Upper lobe of left lung (tissue), 6 donors: ENCODE data around the gene KCTD11. TPM values are rescaled to one million over a fixed set of nuclear protein-coding genes. Genes with fewer than 3 reads are reported as not detected.

ENCODE experiments used
- ATAC-seq, 2 donors: fragments of 200-7000 bp; cut with Tn5 transposase; one replicate each; pipeline ENCODE4 v1.9.1; 2022; ENCODE audit warnings: mild to moderate bottlenecking in 2 of 2, moderate library complexity in 2 of 2; ENCODE audit not compliant: low FRiP score in 2 of 2
- DNase-seq, 2 donors: peaks; one replicate each; pipeline ENCODE4 v3.0.0-alpha.2; 2019 to 2020
- H3K27ac ChIP-seq, 4 donors: fragments of 200-600 bp; sonication (generic); one replicate each; pipeline ENCODE4 v1.5.1; 2016 to 2019
- H3K27me3 ChIP-seq, 4 donors: fragments of 200-600 bp; sonication (generic); one replicate each; pipeline ENCODE4 v1.5.1; 2017 to 2019
- H3K36me3 ChIP-seq, 4 donors: fragments of 200-600 bp; sonication (generic); one replicate each; pipeline ENCODE4 v1.5.1; 2016 to 2019
- H3K4me1 ChIP-seq, 4 donors: fragments of 200-600 bp; sonication (generic); one replicate each; pipeline ENCODE4 v1.5.1; 2018 to 2019
- H3K4me3 ChIP-seq, 4 donors: fragments of 200-600 bp; sonication (generic); one replicate each; pipeline ENCODE4 v1.5.1; 2017 to 2019; ENCODE audit warnings: mild to moderate bottlenecking in 2 of 4, moderate library complexity in 1 of 4
- H3K9me3 ChIP-seq, 4 donors: fragments of 200-600 bp; sonication (generic); one replicate each; pipeline ENCODE4 v1.5.1; 2018 to 2019
- CTCF ChIP-seq, 6 experiments: fragments of 450-650 bp in 4 of 6; fragments of 200-600 bp in 2 of 6; sonication (generic) in 2 of 6; IDR thresholded peaks; one replicate each; pipeline ENCODE4 v1.5.1; 2016 to 2019; ENCODE audit warnings: antibody characterized with exemption in 6 of 6
- EP300 ChIP-seq, 4 donors: sonication (generic); formaldehyde crosslinking; IDR thresholded peaks; one replicate each; pipeline ENCODE4 v1.5.1; 2017; ENCODE audit warnings: antibody characterized with exemption in 4 of 4, control low read depth in 2 of 4
- POLR2A ChIP-seq, 4 donors: fragments of 450-650 bp; IDR thresholded peaks; one replicate each; pipeline ENCODE4 v1.5.1; 2016 to 2017; ENCODE audit warnings: antibody characterized with exemption in 4 of 4, mild to moderate bottlenecking in 2 of 4
- POLR2AphosphoS5 ChIP-seq, 2 donors: sonication (generic); formaldehyde crosslinking; IDR thresholded peaks; one replicate each; pipeline ENCODE4 v1.5.1; 2017; ENCODE audit warnings: antibody characterized with exemption in 2 of 2
- whole genome bisulfite sequencing, 2 donors: methylation state at CpG; one replicate each; pipeline ENCODE4 v1.1.5; 2017 to 2018; 5-methylcytosine and 5-hydroxymethylcytosine counted together
- total RNA-seq, 6 donors: library from RNA; depleted of rRNA in 4 of 6; stranded (reverse); fragments of >200 nt in 4 of 6; gene quantifications; one replicate each; pipeline versions ENCODE4 v1.1.0 to v1.2.1, GENCODE V29; 2016 to 2021
- donor health status: DM: no; HTN: no; CAD: no; lungs with moderate emphysema.
- donor health status: DM: no; HTN: yes; CAD: no; lungs with severe emphysema.

The KCTD11 gene
- total RNA-seq, 6 donors from 2014 or later, result 5.2 to 13.8 (median 10.5) TPM

GRCh38 chr17:7317161-7317803 is 34.7 kb upstream of the KCTD11 start:
- Histone ChIP-seq H3K4me1 (peaks cover 21 to 34% (median 25%) of the 10 kb centered on the region in 4 donors), H3K4me3 (no peak overlapping the region), H3K27ac (no peak overlapping the region), H3K36me3 (peaks cover 26 to 74% (median 59%) of the 10 kb centered on the region in 4 donors), H3K27me3 (no peaks in the 10 kb centered on the region), H3K9me3 (no peaks in the 10 kb centered on the region)
- WGBS, 2 donors, result 86% methylated on average over 12 to 16 of the region's 16 CpGs
- ATAC-seq (no peak), DNase-seq (no peak)
- TF ChIP-seq CTCF (IDR thresholded peaks at IDR 0.05) (no peak), EP300 (IDR thresholded peaks at IDR 0.05) (no peak), POLR2AphosphoS5 (IDR thresholded peaks at IDR 0.05) (no peak), POLR2A (IDR thresholded peaks at IDR 0.05) (no peak)

GRCh38 chr17:7318121-7318860 is 33.7 kb upstream of the KCTD11 start:
- 91 to 96% methylated on average over 12 to 13 of the region's 13 CpGs for WGBS, 2 donors
- peaks cover 21 to 25% (median 21%) of the 10 kb centered on the region in 4 donors for H3K4me1 ChIP-seq
- H3K4me3 ChIP-seq, result no peak overlapping the region
- ATAC-seq (no peak), DNase-seq (no peak)
- TF ChIP-seq POLR2A (IDR thresholded peaks at IDR 0.05), result no peak
- TF ChIP-seq EP300 (IDR thresholded peaks at IDR 0.05), result no peak
- no peak for TF ChIP-seq POLR2AphosphoS5 (IDR thresholded peaks at IDR 0.05)
- no peak for TF ChIP-seq CTCF (IDR thresholded peaks at IDR 0.05)
- H3K27me3 ChIP-seq, result no peaks in the 10 kb centered on the region
- no peak overlapping the region for H3K27ac ChIP-seq
- H3K36me3 ChIP-seq, result peaks cover 18 to 74% (median 59%) of the 10 kb centered on the region in 4 donors
- H3K9me3 ChIP-seq, result no peaks in the 10 kb centered on the region

DNA sequence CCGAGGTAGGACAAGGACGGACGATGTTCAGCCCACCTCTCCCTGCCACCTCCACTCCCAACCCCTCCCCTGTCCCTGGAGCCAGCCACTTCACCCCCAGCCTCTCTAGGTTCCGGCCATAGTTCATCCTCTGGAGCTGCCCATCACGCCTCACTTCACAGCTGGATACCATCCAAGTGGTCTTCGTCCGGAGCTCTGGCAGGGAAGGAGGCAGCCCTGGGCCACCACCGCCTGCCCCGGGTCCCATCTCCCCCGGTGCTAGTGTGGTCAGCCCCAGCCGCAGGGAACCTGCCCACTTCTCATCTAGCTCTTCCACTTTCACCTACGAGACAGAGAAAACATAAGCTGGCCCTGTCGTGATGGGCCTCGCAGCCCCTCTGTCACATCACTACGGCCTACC is 30.5 kb upstream of the KCTD11 start:
- TF ChIP-seq POLR2AphosphoS5 (IDR thresholded peaks at IDR 0.05), result no peak
- no peak for TF ChIP-seq POLR2A (IDR thresholded peaks at IDR 0.05)
- TF ChIP-seq EP300 (IDR thresholded peaks at IDR 0.05), result no peak
- TF ChIP-seq CTCF (IDR thresholded peaks at IDR 0.05), result no peak
- H3K27ac ChIP-seq, result no peak overlapping the region
- peaks cover 15 to 91% (median 78%) of the 10 kb centered on the region in 4 donors for H3K36me3 ChIP-seq
- H3K4me1 ChIP-seq, result no peaks in the 10 kb centered on the region
- H3K27me3 ChIP-seq, result no peaks in the 10 kb centered on the region
- 94 to 98% methylated on average over 15 of the region's 15 CpGs for WGBS, 2 donors
- peak in 1 of 2 donors; percentile 52 for DNase-seq
- ATAC-seq, result no peak
- H3K4me3 ChIP-seq, result no peak overlapping the region
- H3K9me3 ChIP-seq, result no peaks in the 10 kb centered on the region

DNA sequence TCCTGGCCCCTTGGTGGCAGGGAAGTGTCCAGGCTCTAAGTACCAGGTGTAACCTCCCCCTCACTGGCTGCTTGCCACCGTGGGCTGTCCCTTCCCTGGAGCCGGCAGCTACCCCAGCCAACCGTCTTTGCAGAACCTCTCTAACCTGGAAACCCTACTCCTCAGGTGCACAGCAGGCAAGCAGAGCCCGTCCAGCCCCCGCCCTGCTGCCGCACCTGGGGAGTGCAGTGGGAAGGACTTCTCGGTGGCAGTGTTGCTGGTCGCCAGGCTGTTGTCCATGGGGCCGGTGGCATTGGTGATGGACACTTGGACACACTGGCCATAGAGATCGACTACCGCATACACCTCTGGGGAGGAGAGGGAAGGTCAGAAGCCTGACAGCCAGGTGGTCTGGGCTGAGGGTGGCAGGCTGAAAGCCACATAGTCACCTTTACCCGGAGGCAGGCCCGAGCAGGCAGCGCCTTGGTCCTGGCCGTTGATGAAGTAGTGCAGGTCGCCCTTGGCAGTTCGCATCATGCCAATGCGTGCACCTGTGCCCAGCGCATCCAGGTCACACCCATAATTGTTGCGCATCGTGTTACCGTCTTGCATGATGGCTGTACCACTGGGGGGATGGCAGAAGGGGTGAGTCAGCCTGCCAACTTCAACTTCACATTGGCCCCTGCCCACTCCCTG is 29.3 kb upstream of the KCTD11 start:
- DNase-seq (peak in 1 of 2 donors; percentile 63), ATAC-seq (no peak)
- Histone ChIP-seq H3K9me3 (no peaks in the 10 kb centered on the region), H3K4me1 (peaks cover 0 to 4% (median 0%) of the 10 kb centered on the region in 4 donors), H3K36me3 (peaks cover 15 to 93% (median 72%) of the 10 kb centered on the region in 4 donors), H3K27ac (no peak overlapping the region), H3K27me3 (no peaks in the 10 kb centered on the region), H3K4me3 (no peak overlapping the region)
- no peak for TF ChIP-seq POLR2AphosphoS5 (IDR thresholded peaks at IDR 0.05)
- no peak for TF ChIP-seq CTCF (IDR thresholded peaks at IDR 0.05)
- TF ChIP-seq POLR2A (IDR thresholded peaks at IDR 0.05), result no peak
- no peak for TF ChIP-seq EP300 (IDR thresholded peaks at IDR 0.05)
- WGBS, 2 donors, result 95 to 100% methylated on average over 3 to 16 of the region's 22 CpGs
